HG03280 (cell line): ENCODE measurements around the gene USP2.

ENCODE experiments used
- ATAC-seq: cut with Tn5 transposase; IDR thresholded peaks from one replicate; pipeline ENCODE4 v1.9.1; 2021; ENCODE audit warnings: mild to moderate bottlenecking, moderate library complexity; ENCODE audit not compliant: unreplicated experiment

Gene USP2, protein sequence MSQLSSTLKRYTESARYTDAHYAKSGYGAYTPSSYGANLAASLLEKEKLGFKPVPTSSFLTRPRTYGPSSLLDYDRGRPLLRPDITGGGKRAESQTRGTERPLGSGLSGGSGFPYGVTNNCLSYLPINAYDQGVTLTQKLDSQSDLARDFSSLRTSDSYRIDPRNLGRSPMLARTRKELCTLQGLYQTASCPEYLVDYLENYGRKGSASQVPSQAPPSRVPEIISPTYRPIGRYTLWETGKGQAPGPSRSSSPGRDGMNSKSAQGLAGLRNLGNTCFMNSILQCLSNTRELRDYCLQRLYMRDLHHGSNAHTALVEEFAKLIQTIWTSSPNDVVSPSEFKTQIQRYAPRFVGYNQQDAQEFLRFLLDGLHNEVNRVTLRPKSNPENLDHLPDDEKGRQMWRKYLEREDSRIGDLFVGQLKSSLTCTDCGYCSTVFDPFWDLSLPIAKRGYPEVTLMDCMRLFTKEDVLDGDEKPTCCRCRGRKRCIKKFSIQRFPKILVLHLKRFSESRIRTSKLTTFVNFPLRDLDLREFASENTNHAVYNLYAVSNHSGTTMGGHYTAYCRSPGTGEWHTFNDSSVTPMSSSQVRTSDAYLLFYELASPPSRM

DNA sequence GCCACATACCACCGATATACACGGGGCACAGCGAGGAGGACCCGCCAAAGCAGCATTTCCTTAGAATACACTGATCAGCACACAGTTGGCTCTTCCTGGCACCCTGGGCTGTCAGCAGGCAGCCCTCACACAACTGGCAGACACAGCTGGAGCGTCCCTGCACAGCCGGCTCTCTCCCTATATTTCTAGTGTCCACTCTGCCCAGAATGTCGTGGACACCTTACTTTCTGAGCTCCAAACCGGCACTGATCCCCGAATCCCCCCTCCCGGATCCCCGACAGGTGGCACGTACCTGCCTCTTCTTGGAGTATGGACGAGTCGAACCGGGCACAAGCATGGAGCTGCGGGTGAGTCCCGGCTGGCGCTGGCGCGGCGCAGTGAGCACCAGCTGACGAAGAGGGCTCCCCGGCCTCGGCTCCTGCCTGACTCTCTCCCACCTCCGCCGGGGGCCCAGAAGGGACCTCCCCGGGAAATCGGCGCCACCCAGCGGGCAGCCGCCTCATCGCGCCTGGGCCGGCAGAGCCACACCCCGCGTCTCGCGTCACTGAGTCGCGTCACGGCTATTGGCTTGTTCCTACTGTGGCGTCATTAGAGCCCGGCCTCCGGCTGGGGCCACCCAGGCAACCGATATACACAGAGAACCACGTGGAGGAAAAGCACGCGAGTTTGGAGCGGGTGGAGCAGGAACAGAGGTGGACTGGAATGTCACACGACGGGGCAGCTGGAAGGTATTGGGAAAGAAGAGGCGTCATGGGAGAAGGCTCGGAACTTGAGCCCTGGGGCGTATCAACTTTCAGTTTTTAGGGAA is at the start of gene USP2:
USP2 (minus strand) TSS at position 510 of the 808 bp plus-strand sequence. CDS start 8,210 bp downstream, outside the sequence.
- peak; percentile 98 for ATAC-seq

DNA sequence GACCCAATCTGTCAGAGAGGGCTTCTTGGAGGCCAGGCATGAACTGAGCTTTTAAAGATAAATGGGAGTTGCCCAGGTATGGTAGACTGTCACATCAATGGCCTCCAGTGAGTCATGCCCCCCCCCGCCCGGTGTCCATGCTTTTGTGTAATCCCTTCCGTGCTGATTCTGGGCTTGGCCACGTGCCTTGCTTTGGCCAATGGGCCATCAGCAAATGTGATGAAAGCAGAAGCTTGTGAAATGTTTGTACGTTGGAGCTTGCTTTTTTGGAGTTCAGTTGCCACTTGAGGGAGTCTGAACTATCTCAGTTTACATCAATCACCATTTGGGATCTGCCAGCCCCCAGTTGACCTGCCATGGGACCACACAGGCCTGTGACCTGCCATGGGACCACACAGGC is 45.8 kb upstream of the USP2 start:
- no peak for ATAC-seq

DNA sequence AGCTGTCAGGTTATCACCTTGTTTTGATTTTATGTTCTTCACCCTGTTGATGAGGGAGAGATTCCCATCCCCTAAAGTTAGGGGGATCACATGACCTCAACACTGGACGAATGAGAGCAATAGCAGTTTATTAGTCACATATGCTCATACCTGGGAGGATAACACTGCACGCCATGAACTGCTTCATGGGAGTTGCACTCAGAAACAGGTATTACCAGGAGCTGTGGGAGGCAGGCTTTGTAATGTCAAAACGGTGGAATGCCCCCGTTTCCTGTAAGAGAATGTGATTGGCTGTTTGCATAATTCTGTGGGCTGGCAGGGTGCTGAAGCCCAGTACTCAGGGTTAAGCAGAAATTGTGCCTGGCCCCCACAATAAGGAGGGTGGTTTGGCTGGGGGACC is 44.7 kb upstream of the USP2 start:
- ATAC-seq: no peak

DNA sequence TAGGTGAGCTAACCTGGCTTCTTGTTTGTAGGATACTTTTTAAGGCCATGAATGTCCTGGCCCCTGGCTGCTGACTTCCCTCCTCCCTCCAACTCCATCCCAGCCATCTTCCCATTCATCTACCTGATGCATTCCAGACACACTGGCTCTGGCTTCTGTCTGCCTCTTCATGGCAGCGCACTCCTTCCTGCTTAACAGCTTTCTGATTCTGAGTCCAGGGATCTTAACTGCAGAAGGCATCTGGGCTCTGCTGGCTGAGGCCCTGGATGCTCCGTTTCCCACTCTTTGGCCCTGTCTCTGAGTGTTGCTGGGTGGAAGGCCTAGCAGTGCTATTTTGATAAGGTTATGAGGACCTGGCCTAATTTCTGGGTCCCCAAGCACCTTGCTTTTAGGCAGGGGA is 43.3 kb upstream of the USP2 start:
- no peak for ATAC-seq

DNA sequence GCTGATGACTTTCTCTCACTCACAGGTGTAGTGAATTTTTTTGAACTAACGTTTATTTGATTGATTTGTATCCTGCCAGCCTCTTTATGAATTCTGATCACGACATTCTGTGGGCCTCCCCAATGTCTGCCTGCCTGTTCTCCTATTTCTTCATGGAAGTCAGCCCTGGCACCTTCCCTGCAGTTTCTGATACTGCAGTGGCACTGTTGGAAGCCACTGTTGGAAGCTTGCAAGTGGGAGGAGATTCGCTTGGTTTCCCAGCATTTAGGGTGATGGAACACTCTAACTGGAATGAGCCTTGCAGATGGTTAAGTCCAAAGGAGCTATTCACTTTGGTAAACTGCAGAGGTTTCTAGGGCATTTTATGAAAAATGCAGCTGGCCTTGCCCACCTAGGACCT is 42.8 kb upstream of the USP2 start:
- ATAC-seq: no peak

DNA sequence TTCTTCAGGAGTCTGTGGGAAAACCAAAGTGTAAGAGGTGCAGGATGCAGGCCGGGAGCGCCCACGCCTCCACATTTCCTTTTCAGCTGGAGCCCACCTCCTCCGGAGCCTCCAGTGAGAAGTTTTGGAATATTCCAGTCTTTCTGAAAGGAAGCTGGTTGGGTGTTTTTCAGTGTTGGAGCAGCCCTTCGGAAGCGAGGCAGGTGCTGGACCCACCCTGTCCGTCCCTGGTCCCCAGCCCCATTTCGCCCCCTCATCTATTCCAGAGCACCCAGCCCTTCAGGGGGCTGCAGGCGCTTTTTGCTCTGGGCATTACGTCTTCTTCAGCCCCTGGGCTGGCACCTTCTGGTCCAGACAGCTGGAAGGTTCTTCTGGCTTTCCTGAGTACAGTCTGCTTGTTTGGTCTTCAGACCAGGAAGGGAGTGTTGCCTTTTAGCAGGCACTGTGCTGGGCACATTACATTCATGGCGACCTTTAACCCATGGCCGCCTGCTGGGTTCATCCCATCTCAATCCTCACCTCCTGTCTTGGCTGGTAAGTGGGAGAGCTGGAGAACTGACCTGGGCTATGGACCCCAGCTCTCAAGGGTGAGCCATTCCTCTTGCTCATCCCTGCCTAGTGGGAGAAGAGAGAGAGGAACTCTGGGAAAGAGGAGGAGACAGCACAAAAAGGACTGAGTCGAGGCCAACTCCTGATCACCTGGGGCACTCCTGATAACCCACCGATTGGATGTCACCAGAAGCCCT is 42.2 kb upstream of the USP2 start:
- no peak for ATAC-seq

DNA sequence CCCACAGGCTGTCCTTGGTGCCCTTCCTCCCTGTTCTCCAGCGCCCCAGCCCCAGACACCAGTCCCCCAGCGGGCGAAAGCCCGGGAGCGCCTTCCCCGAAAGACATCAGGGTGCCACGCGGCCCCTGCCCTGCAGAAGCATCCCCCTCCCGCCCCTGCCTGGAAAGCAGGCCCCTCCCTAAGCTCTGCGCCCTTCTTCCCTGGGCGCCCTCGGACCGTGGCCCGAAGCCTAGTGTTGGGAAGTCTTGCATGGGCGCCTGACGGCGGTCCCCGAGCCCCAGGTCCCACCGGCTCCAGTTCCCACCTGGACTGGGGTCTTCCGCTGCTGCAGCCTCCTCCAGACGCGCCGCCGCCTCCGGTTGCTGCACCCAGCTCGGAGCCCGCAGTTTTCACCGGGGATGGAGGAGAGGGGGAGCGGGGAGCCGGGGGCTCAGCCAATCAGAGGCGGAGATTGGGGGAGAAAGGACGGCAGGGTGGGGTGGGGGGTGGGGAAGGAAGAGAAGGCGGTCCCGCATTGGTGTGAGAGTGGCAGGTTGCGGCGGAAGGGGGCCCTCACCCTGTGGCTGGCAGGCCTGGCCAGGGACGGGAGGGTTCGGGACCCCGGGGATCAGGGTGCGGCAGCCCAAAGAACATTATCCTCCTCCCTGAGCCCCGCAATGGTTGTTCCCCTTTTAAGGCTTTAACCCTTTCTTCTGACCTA is 41.5 kb upstream of the USP2 start, which contains the start of gene THY1:
THY1 (minus strand) TSS at position 364 of the 700 bp plus-strand sequence. CDS start 2,267 bp downstream, outside the sequence.
- no peak for ATAC-seq

DNA sequence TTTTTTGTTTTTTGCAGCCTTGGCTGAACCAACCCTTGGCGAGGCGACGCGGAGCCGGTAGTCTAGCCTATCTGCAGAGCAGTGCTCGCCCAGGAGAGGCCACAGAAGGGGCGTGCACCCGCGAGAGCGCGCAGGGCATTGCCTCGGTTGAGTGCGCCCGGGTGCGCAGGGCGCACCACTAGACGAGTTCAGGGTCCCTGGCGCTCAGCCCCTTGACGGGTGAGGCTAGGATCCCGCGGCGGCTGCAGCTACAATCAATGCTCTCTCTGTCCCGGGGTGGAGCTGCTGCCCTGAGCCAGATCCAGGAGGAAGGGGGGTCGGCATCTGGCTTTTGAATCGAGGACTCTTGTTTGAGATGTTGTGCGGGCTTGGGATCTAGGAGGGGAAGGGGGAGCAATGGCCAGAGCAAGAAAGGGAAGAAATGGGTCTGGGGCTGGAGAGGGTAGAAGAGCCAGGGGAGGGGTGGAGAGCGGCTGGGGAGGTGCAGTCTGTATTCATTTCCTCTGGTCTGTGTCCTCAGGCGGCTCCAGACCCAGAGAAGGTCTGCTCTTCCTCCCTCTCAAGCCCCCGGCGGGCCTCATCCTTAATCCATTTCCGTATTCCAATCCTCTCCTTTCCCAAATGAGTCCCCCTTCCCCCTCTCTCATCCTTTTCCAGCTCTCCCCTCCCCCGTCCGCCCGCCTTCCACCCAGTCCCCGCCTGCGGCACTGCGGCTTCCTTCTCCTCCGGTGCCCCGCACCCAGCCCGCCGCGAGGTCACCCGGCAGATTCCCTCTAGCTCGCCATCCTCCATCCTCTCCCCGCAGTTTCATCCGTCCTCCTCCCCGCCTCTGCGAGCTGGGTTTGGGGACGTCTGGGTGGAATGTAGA is 40.7 kb upstream of the USP2 start:
- no peak for ATAC-seq

DNA sequence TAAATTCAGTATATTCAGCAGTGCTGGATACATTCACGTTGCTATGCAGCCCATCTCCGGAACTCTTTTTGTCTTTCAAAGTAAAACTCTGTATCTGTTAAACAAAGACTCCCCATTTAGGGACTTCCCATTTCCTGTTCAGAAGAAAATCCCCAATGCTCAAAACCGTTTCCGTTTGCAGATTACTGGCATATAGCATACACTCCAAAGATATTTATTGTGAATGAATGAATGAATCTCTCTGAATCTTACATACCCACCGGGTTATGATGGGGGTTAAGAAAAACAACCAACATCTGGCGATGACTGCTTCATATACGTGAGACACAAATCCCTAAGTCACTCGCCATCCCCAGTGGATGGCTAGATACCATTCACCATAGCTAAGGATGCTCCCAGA is 39.9 kb upstream of the USP2 start:
- no peak for ATAC-seq

DNA sequence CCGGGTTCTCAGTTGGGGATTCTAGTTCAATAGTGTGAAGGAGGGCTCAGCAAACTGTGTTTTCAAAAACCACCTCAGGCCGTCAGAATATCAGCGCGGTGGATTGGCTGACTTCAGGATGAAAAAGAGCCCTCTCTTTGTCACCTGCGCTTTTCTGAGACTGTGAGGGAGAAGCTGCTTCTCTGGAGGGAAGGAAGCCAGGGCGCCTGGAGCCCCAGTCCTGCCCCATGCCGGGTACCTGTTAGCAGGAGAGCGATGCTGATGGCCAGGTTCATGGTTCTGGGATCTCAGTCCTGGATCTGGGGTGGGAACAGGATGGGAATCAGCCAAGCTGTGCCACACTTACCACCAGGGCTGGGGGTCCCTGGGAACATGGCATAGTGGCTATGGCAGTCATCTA is 39.1 kb upstream of the USP2 start:
- no peak for ATAC-seq

DNA sequence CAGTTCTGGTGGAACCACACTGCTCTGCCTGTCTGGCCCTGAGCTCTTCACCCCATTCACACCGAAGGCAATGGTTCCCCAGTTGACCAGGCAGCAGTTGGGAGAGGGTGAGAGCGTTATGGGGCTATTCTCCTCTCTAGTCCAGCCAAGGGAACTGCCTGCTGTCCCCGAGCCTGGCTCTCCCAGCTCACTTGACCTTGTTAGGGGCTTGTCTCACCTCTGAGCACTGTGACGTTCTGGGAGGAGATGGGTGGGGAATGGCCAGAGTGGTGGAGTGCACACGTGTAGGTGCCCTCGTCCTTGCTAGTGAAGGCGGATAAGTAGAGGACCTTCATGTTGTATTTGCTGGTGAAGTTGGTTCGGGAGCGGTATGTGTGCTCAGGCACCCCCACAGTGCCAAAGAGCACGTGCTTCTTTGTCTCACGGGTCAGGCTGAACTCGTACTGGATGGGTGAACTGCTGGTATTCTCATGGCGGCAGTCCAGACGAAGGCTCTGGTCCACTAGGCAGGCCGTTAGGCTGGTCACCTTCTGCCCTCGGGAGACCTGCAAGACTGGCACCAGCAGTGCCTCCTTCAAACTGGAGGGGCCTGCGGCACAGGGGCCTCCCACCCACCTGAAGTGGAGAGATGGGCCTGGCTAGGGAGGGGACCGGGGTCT is 38.5 kb upstream of the USP2 start:
- ATAC-seq: no peak

DNA sequence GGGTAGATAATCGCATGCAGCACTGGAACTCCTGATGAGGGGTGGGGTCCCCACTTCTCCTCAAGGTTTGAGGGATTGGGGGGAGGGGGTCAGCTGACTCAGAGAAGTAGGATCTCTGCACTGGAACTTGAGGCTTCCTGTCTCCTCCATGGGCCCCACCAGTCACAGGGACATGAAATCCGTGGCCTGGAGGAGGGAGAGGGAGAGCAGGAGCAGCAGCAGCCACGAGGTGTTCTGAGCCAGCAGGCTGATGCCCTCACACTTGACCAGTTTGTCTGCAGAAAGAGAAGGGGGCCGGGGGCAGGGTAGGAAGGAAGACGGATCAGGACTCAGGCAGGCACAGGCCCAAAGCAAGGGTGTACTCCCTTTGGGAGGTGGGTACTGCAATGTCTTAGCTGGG is 37.8 kb upstream of the USP2 start:
- no peak for ATAC-seq

DNA sequence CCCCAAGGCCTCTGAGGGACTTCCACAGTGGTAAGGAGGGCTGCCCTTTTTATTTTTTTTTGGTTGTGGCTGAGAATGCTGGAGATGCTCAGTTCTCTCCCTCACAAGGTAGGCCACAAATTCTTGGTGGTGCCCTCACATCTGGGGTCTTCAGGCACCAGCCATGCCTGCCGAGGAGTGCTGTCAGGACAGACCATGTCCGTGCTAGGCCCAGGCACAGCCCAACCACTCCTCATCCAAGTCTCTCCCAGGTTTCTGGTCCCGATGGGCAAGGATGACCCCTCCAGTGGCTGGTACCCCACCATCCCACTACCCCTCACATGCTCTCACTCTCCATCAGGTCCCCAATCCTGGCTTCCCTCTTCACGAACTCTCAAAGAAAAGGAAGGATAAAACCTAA is 37.3 kb upstream of the USP2 start:
- no peak for ATAC-seq

DNA sequence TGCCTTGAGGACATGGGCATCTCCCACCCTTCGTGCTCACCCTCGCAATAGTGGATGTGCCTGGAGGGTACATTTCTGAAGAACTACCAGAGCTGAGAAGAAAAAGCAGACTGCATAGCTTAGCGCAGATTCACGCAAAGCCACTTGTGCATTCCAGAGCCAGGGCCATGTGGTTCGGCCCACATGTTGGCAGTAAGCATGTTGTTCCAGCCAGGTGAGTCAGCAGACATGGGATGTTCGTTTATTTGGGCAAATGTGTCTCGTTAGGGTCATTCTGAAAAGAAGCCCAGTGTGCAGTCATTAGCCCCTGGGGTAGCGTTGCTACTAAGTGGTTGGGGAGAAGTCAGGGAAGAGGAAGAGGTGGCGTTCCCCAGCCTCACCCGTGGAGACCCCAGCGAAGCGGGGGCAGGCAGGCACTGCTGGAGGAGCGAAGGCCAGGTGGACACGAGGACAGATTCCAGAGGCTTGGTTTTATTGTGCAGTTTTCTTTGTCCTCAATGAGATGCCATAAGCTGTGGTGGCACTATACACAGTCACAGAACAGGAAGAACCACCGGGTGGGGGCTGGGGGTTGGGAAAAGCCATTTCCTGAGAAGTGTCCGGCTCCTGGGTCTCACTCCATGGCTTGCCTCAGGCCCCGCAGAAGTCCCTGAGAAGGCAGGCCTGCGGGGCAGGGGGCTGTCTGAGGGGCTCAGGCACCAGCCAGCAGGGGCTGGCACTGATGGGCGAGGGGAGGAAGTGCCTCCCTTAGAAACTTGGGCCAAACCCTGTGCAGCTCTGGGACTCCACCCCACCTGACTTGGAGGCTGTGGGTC is 36.4 kb upstream of the USP2 start:
- no peak for ATAC-seq

DNA sequence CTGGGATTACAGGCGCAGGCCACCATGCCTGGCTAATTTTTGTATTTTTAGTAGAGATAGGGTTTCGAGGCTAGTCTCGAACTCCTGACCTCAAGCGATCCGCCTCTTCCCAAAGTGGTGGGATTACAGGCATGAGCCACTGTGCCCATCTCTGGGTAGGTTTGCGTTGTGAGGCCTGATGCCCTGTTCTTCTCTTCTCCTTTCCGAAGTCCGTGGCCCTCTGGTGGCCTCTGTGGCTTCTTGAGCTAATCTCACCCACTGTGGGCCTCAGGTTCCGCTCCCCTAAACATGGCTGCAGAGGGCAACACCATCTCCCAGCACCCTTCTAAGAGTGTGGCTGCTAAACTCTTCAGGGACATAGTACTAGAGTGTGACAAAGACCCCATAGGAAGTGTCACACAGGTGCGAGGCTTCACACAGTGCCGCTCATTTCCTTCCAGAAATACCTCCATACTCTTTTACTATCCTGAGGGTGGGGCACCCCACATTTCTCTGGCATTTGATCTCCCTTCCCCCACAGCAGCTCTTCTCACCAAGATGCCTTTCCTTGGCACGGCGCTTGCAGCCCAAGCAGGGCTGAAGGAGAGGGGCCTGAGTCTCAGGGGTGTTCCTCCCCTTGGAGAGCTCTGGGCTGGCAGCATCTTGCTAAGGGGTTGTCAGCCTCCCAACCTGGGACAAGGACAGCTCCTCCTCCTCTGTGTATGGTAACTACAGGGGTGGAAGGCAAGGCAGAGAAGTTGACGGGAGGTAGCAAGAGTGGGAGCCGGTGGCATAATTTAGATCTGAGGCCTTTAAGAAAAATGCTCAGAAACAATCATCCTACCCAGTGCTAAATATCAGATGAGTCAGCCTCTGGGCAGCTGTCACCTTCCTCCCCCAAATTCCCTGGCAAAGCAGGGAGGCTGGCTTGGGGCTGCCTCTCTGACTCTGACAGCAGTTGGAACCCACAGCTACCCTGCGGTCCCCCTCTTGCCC is 35.4 kb upstream of the USP2 start:
- ATAC-seq: no peak

DNA sequence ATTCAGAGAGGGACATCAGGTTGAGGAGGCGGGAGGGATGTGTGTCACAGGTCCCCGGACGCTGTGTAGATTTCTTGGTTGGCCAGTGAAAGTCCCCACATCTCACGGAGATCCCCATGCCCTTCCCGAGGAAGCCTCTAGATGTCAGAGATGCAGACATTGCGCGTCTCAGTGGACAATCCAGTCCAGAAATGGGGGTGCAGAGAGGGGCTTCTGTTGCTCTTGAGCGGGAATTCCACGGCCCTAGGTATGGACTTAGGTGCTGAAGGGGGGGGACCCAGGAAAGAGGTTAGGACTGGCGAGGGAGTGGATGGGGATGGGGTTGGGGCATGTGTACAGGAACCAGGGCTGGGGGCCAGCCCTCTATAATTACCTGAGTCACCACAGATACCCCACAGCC is 34.5 kb upstream of the USP2 start:
- ATAC-seq: no peak

DNA sequence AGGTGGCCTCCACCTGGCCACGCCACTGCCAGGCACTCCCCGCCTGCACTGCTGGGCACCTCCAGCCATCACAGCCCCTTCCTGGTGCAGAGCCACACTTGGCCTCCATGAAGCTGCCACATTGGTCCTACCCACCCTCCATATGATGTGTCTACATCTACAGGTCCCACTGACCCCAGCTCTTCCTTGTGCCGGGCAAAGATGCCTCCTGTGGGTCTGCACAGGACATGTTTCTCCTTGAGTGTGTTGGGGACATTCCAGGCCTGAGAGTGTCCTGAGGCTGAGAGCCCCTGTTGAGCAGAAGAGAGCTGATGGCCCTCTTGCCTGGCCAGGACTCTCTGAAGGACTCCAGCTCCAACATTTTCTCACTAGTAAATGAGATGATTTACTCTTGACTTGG is 34.0 kb upstream of the USP2 start:
- no peak for ATAC-seq
